HG03066 (cell line): ENCODE results near the gene MSN.
"Not testable (repeated sequence)": the region's sequence is repeated elsewhere in the genome, so short reads cannot be mapped to it uniquely, and the experiment has no call there.

Source experiments
- ATAC-seq: cut with Tn5 transposase; IDR thresholded peaks from one replicate; pipeline ENCODE4 v1.9.1; 2021; ENCODE audit warnings: low read depth; ENCODE audit not compliant: unreplicated experiment

Gene MSN

GRCh38 chrX:65667503-65668376, at the start of gene MSN:
TSS of gene MSN (plus strand) at chrX:65667654. CDS start at chrX:65667842, 188 bp downstream.
- peak; percentile 77 for ATAC-seq

- not testable (repeated sequence) for ATAC-seq
Measured at GRCh38 chrX:65620096-65620705, 47.3 kb upstream of the MSN start.

GRCh38 chrX:65630771-65631170, 36.7 kb upstream of the MSN start:
- no peak for ATAC-seq

GRCh38 chrX:65633826-65634225, 33.6 kb upstream of the MSN start:
- no peak for ATAC-seq

GRCh38 chrX:65634732-65635131, 32.7 kb upstream of the MSN start:
- ATAC-seq: no peak

GRCh38 chrX:65635378-65635777, 32.1 kb upstream of the MSN start:
- ATAC-seq: no peak

GRCh38 chrX:65635822-65636221, 31.6 kb upstream of the MSN start:
- ATAC-seq: no peak

GRCh38 chrX:65636261-65636660, 31.2 kb upstream of the MSN start:
- ATAC-seq: not testable (repeated sequence)

GRCh38 chrX:65637335-65637734, 30.1 kb upstream of the MSN start:
- ATAC-seq: no peak

- no peak for ATAC-seq
Measured at GRCh38 chrX:65642914-65643491, 24.5 kb upstream of the MSN start.

- no peak for ATAC-seq
Measured at GRCh38 chrX:65643531-65644052, 23.9 kb upstream of the MSN start.

- ATAC-seq: no peak
Measured at GRCh38 chrX:65644621-65645289, 22.7 kb upstream of the MSN start.

GRCh38 chrX:65647801-65648200, 19.7 kb upstream of the MSN start:
- no peak for ATAC-seq

- no peak for ATAC-seq
Measured at GRCh38 chrX:65652098-65652497, 15.4 kb upstream of the MSN start.

GRCh38 chrX:65657009-65657441, 10.4 kb upstream of the MSN start:
- not testable (repeated sequence) for ATAC-seq

GRCh38 chrX:65657659-65658058, 9.8 kb upstream of the MSN start:
- ATAC-seq: no peak

GRCh38 chrX:65658229-65658628, 9.2 kb upstream of the MSN start:
- no peak for ATAC-seq

- no peak for ATAC-seq
Measured at GRCh38 chrX:65667157-65667502, 324 bp upstream of the MSN start.

GRCh38 chrX:65668377-65669310, 1.2 kb downstream of the MSN start:
- no peak for ATAC-seq

GRCh38 chrX:65671286-65671685, 3.8 kb downstream of the MSN start:
- no peak for ATAC-seq
